Karpas-422 (cell line): ENCODE data around the gene SDK1. TPM values are rescaled to one million over a fixed set of nuclear protein-coding genes. Genes with fewer than 3 reads are reported as not detected.

Experiments used
- DNase-seq: peaks from one replicate; pipeline ENCODE4 v3.0.0-alpha.2; 2015
- H2AFZ ChIP-seq: fragments of 200-600 bp; sonication (generic); 2 replicates; pipeline ENCODE4 v1.6.1; 2014; ENCODE audit warnings: antibody characterized with exemption, low read length, mixed read lengths
- H3K27ac ChIP-seq: fragments of 200-600 bp; sonication (generic); 2 replicates; pipeline ENCODE4 v1.5.1; 2014; ENCODE audit warnings: mild to moderate bottlenecking, low read length, moderate library complexity
- H3K27me3 ChIP-seq: fragments of 200-600 bp; sonication (generic); 2 replicates; pipeline ENCODE4 v1.6.1; 2014; ENCODE audit warnings: low read length, mixed read lengths
- H3K36me3 ChIP-seq: fragments of 200-600 bp; sonication (generic); 2 replicates; pipeline ENCODE4 v1.6.1; 2014; ENCODE audit warnings: low read length, mixed read lengths; ENCODE audit not compliant: insufficient read depth
- H3K4me1 ChIP-seq: fragments of 200-600 bp; sonication (generic); 2 replicates; pipeline ENCODE4 v1.6.1; 2014; ENCODE audit warnings: mild to moderate bottlenecking, low read length, mixed read lengths
- H3K4me2 ChIP-seq: fragments of 200-600 bp; sonication (generic); 2 replicates; pipeline ENCODE4 v1.6.1; 2014; ENCODE audit warnings: low read length, low read depth, mild to moderate bottlenecking; ENCODE audit not compliant: poor library complexity, severe bottlenecking
- H3K4me3 ChIP-seq: fragments of 200-600 bp; sonication (generic); 2 replicates; pipeline ENCODE4 v1.5.1; 2014; ENCODE audit warnings: mild to moderate bottlenecking, antibody characterized with exemption, low read length, mixed read lengths
- H3K79me2 ChIP-seq: fragments of 200-600 bp; sonication (generic); 2 replicates; pipeline ENCODE4 v1.6.1; 2014; ENCODE audit warnings: mild to moderate bottlenecking, low read length, mixed read lengths
- H3K9ac ChIP-seq: fragments of 200-600 bp; sonication (generic); 2 replicates; pipeline ENCODE4 v1.6.0; 2014; ENCODE audit warnings: low read length
- H3K9me2 ChIP-seq: fragments of 200-600 bp; sonication (generic), shearing (Covaris generic); replicated peaks from 2 replicates; pipeline ENCODE4 v1.6.0; 2014; ENCODE audit warnings: mild to moderate bottlenecking, low read length, moderate library complexity; ENCODE audit not compliant: insufficient read depth
- H3K9me3 ChIP-seq: fragments of 300-700, 200-600 bp; sonication (generic); 2 replicates; pipeline ENCODE4 v1.6.1; 2014; ENCODE audit warnings: low read length, mixed read lengths
- H4K20me1 ChIP-seq: fragments of 200-600 bp; sonication (generic); 2 replicates; pipeline ENCODE4 v1.6.1; 2014; ENCODE audit warnings: mild to moderate bottlenecking, antibody characterized with exemption, low read length, low read depth; ENCODE audit not compliant: insufficient read depth
- total RNA-seq: library from RNA; depleted of rRNA; stranded (reverse); fragments of >200 nt; shearing (Covaris generic); gene quantifications from 2 replicates; pipeline ENCODE4 v1.2.3, GENCODE V29; 2014; ENCODE audit warnings: low replicate concordance

SDK1 gene
- total RNA-seq, 1 experiment from 2014 or later = not detected

GRCh38 chr7:4159154-4159501, 858.1 kb downstream of the SDK1 start:
- no peaks in the 10 kb centered on the region for H4K20me1 ChIP-seq

DNA sequence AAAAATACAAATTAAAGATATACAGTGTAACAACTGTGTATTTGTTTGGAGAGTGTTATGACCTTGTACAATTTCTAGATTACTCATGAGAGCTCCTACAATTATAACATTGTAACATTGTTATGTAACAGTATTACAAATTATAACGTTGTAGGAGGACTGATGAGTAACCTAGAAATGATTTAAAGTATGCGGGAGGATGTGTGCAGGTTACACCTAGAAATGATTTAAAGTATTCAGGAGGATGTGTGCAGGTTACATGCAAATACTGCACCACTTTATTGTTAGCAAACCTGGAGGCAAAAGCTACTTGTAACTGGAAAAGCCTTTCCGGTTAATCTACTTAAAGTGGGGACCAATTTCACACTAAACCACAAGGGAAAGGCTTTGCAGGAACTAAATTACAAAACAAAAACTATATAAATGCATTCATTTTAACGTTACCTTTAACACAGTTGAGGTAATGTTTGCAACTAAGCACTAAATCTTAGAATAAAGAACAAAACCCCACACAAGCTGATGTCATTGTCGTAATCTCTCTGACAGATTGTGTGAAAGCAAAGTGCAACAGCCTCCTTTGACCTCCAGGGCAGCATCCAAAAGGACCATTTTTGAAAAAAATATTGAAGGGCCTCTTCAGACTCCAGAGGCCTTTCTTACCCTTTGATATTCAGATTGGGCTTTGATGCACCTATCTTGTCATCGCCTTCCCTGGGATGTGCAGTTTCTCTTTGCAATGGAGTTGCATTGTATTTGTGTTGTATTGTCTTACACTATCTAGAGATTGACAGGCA, 858.9 kb downstream of the SDK1 start:
- Histone ChIP-seq H3K9me2 (no peaks in the 10 kb centered on the region), H3K36me3 (no peaks in the 10 kb centered on the region), H3K4me1 (no peaks in the 10 kb centered on the region), H3K27me3 (no peaks in the 10 kb centered on the region), H3K79me2 (no peaks in the 10 kb centered on the region), H3K4me2 (no peak overlapping the region), H3K9me3 (no peaks in the 10 kb centered on the region), H3K4me3 (no peak overlapping the region), H4K20me1 (no peaks in the 10 kb centered on the region), H3K27ac (no peak overlapping the region), H3K9ac (no peak overlapping the region), H2AFZ (no peak overlapping the region)
- DNase-seq = no peak

More at GRCh38 chr7:4159154-4159501, 858.1 kb downstream of the SDK1 start:
- Histone ChIP-seq H2AFZ (no peak overlapping the region), H3K4me3 (no peak overlapping the region), H3K36me3 (no peaks in the 10 kb centered on the region), H3K27ac (no peak overlapping the region), H3K9me3 (no peaks in the 10 kb centered on the region), H3K9me2 (no peaks in the 10 kb centered on the region), H3K4me2 (no peak overlapping the region), H3K79me2 (no peaks in the 10 kb centered on the region), H3K9ac (no peak overlapping the region), H3K4me1 (no peaks in the 10 kb centered on the region), H3K27me3 (no peaks in the 10 kb centered on the region)
- no peak for DNase-seq

DNA sequence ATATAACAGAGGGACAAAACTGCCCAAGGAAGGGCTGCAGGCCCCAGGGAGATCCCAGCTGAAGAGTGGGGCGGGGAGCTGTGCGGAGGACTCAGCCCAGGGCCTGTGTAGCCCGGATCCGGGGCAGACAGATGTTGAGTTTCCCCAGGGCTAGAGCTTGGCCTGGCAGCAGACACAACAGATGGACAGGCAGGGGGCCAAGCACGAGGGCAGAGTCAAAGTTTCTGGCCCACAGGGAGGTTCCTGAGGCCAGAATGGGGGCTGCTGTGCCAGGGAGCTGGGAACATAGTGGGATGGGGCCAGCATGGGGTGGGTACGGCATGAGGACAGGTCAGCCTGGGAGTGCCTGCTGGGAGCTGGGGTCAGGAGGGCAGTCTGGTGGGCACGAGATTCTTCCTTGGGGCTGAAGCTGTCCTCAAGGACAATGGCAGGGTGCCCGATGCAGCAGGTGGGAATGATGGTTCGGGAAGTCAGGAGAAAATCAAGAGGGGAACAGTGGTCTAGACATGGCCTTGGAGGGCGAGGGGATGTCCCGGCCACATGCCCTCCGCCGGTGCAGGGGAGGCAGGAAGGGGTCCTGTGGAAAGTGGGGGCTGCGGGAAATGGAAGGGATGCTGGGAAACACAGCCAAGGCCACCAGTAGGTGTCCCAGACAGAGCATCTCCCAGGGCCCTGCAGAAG, 862.0 kb downstream of the SDK1 start:
- no peaks in the 10 kb centered on the region for H3K79me2 ChIP-seq
- H3K4me2 ChIP-seq = no peak overlapping the region
- no peak overlapping the region for H3K27ac ChIP-seq
- H3K4me1 ChIP-seq = no peaks in the 10 kb centered on the region
- no peak overlapping the region for H3K4me3 ChIP-seq
- H3K27me3 ChIP-seq = no peaks in the 10 kb centered on the region
- H3K36me3 ChIP-seq = no peaks in the 10 kb centered on the region
- H2AFZ ChIP-seq = no peak overlapping the region
- no peak overlapping the region for H3K9ac ChIP-seq
- DNase-seq = no peak
- H3K9me2 ChIP-seq = no peaks in the 10 kb centered on the region
- H3K9me3 ChIP-seq = no peaks in the 10 kb centered on the region
- no peaks in the 10 kb centered on the region for H4K20me1 ChIP-seq

DNA sequence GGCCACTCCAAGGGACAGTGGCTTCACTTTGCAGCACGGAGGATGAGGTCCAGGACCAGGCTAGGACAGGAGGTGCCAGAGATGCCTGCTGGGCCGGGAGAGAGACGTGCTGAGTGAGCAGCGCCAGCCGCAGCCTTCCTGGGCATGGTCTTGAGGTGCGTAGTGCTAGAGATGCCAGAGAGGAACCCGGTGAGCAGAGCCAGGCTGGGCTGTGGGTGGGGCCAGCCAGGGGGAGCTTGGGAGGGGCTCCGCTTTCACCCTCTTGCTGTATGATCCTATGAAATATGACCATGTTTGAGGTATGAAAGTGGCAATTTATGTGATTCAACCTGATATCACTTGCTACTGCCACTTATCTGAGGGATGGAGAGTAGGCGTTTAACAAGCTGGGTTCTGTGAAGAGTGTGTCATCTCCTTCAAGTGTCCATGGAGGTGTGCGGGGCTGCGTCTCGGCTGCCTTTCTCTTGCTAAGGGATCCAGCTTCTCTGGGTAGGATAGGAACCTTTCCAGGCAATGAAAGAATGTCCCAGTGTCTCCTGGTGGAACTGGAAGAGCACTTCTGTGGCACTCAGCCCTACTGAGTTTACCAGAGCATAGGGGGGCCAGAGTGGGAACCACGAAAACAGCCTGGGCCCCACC, 862.6 kb downstream of the SDK1 start:
- Histone ChIP-seq H3K4me3 (no peak overlapping the region), H3K9me2 (no peaks in the 10 kb centered on the region), H2AFZ (no peak overlapping the region), H3K27ac (no peak overlapping the region), H3K4me2 (no peak overlapping the region), H3K9me3 (no peaks in the 10 kb centered on the region), H3K4me1 (no peaks in the 10 kb centered on the region), H4K20me1 (no peaks in the 10 kb centered on the region), H3K79me2 (no peaks in the 10 kb centered on the region), H3K36me3 (no peaks in the 10 kb centered on the region), H3K9ac (no peak overlapping the region), H3K27me3 (no peaks in the 10 kb centered on the region)
- DNase-seq = no peak

- Histone ChIP-seq H3K4me2 (no peak overlapping the region), H3K27me3 (no peaks in the 10 kb centered on the region), H4K20me1 (no peaks in the 10 kb centered on the region), H3K9me2 (no peaks in the 10 kb centered on the region), H3K27ac (no peak overlapping the region), H3K4me3 (no peak overlapping the region), H3K9ac (no peak overlapping the region), H3K9me3 (no peaks in the 10 kb centered on the region), H3K36me3 (no peaks in the 10 kb centered on the region), H3K79me2 (no peaks in the 10 kb centered on the region), H3K4me1 (no peaks in the 10 kb centered on the region), H2AFZ (no peak overlapping the region)
- no peak for DNase-seq
Measured at GRCh38 chr7:4164556-4164955, 863.5 kb downstream of the SDK1 start.

DNA sequence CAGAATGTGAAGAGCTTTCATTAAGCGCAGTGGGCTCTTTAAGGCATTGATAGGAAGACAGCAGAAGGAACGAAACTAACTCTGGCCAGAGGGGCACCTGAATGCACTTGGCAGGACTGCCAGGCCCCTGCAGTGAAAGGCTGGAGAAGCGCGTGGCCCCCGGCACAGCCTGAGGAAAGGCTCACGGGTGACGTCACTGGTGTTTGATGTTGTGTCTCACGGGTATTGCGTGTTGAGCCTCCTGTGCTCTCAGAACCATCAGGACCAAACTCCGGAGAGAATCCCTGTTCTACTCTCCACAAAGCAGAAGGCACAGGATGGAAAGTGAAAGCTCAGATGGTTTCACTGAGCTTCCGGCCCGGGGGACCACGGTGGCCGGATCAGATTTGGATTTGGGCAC, 865.3 kb downstream of the SDK1 start:
- no peaks in the 10 kb centered on the region for H3K27me3 ChIP-seq
- no peak for DNase-seq
- no peaks in the 10 kb centered on the region for H3K9me2 ChIP-seq
- no peak overlapping the region for H3K4me2 ChIP-seq
- no peak overlapping the region for H2AFZ ChIP-seq
- H3K27ac ChIP-seq = no peak overlapping the region
- no peak overlapping the region for H3K4me3 ChIP-seq
- H3K4me1 ChIP-seq = no peaks in the 10 kb centered on the region
- no peaks in the 10 kb centered on the region for H3K9me3 ChIP-seq
- no peaks in the 10 kb centered on the region for H4K20me1 ChIP-seq
- no peak overlapping the region for H3K9ac ChIP-seq
- no peaks in the 10 kb centered on the region for H3K79me2 ChIP-seq
- no peaks in the 10 kb centered on the region for H3K36me3 ChIP-seq

DNA sequence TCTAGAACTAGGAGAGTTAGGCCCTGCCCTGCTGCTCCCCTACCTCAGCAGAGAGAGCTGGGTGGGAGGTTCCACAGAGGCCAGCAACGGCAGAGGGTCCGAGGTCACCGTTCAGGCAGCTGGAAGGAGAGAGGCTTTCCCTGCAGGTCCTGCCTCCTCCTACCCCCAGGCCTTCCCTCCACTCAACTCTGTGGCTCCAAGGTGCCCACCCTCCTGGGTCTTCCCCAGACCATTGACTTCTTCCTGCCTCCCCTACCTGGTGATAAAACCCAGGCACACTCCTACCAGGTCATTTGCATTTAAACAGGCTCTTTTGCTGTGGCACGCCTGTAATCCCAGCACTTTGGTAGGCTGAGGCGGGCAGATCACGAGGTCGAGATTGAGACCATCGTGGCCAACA, 865.8 kb downstream of the SDK1 start:
- H3K79me2 ChIP-seq = no peaks in the 10 kb centered on the region
- DNase-seq = no peak

DNA sequence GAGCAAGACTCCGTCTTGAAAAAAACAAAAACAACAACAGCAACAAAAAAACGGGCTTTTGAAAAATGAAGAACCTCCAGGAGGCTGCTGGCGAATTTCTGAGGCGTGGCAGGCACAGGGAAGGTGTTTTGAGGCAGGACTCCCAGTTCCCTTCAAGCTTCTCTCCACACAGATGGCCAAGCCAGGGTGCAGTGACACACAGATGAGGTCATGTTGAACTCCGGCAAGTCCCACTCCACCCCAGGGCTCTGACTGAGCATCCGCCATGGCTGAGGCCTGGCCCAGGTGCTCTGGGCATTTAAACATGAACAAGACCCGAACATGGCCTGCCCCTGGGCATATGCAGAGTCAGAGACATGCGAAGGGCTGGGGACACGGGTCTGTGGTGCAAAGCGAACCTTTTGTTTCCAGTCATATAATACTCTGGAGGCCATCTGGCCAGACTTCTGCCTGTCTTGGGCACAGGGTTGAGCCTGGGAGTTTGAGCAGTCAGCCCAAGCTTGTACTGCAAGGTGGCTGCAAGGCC, 866.4 kb downstream of the SDK1 start:
- Histone ChIP-seq H3K4me2 (no peak overlapping the region), H4K20me1 (no peaks in the 10 kb centered on the region), H3K9ac (no peak overlapping the region), H2AFZ (no peak overlapping the region), H3K27ac (no peak overlapping the region), H3K36me3 (no peaks in the 10 kb centered on the region), H3K27me3 (no peaks in the 10 kb centered on the region), H3K4me1 (no peaks in the 10 kb centered on the region), H3K4me3 (no peak overlapping the region), H3K9me2 (no peaks in the 10 kb centered on the region), H3K79me2 (no peaks in the 10 kb centered on the region), H3K9me3 (no peaks in the 10 kb centered on the region)
- DNase-seq = no peak

More for the DNA sequence above, 865.8 kb downstream of the SDK1 start:
- Histone ChIP-seq H3K9me2 (no peaks in the 10 kb centered on the region), H3K4me1 (no peaks in the 10 kb centered on the region), H3K4me3 (no peak overlapping the region), H3K9me3 (no peaks in the 10 kb centered on the region), H3K27ac (no peak overlapping the region), H3K9ac (no peak overlapping the region), H3K27me3 (no peaks in the 10 kb centered on the region), H3K36me3 (no peaks in the 10 kb centered on the region), H4K20me1 (no peaks in the 10 kb centered on the region), H3K4me2 (no peak overlapping the region), H2AFZ (no peak overlapping the region)
